GM12878 (cell line): ENCODE data around the gene FAM177B. TPM values are rescaled to one million over a fixed set of nuclear protein-coding genes. Genes with fewer than 3 reads are reported as not detected.

ENCODE experiments used
- BACH1 ChIP-seq: fragments of 450-650 bp; IDR thresholded peaks from 2 replicates; pipeline ENCODE4 v1.6.1; 2017; ENCODE audit warnings: mild to moderate bottlenecking, borderline replicate concordance
- CBX5 ChIP-seq: sonication (generic); IDR thresholded peaks from 2 replicates; pipeline ENCODE4 v1.6.1; 2016; ENCODE audit warnings: low read depth, moderate library complexity, mild to moderate bottlenecking, inconsistent platforms
- EP300 ChIP-seq, 2 experiments: fragments of 150-350 bp in 1 of 2; IDR thresholded peaks; 2 replicates each; pipeline ENCODE4 v1.6.1; 2011 to 2012; ENCODE audit warnings: low read depth in 2 of 2, low read length in 2 of 2, borderline replicate concordance in 1 of 2, improper control_type of control experiment in 1 of 2, inconsistent platforms in 1 of 2; ENCODE audit not compliant: control insufficient read depth in 1 of 2
- ESRRA ChIP-seq: IDR thresholded peaks from 2 replicates; pipeline ENCODE4 v1.6.1; 2012; ENCODE audit warnings: mild to moderate bottlenecking, low read length, improper control_type of control experiment
- EZH2 ChIP-seq: IDR thresholded peaks from 2 replicates; pipeline ENCODE4 v1.6.1; 2012; ENCODE audit warnings: low read depth, mild to moderate bottlenecking, control low read depth, inconsistent platforms, low read length, borderline replicate concordance; ENCODE audit not compliant: control insufficient read depth
- IRF4 ChIP-seq: IDR thresholded peaks from 2 replicates; pipeline ENCODE4 v1.6.1; 2011; ENCODE audit warnings: low read depth, low read length
- MEF2A ChIP-seq: IDR thresholded peaks from 2 replicates; pipeline ENCODE4 v1.6.1; 2011; ENCODE audit warnings: low read depth, mild to moderate bottlenecking, low read length, moderate library complexity; ENCODE audit not compliant: insufficient read depth
- MEF2B ChIP-seq: fragments of 450-650 bp; IDR thresholded peaks from 2 replicates; pipeline ENCODE4 v1.6.1; 2018; ENCODE audit warnings: mild to moderate bottlenecking, moderate library complexity; ENCODE audit not compliant: partially characterized antibody, poor library complexity, severe bottlenecking
- MTA2 ChIP-seq: fragments of 450-650 bp; IDR thresholded peaks from 2 replicates; pipeline ENCODE4 v1.6.1; 2016; ENCODE audit warnings: low read depth, mild to moderate bottlenecking, moderate library complexity
- NFIC ChIP-seq: IDR thresholded peaks from 2 replicates; pipeline ENCODE4 v1.6.1; 2012; ENCODE audit warnings: low read depth, mild to moderate bottlenecking, inconsistent platforms, low read length, moderate library complexity
- NFYA ChIP-seq: IDR thresholded peaks from 2 replicates; pipeline ENCODE4 v1.6.1; 2011; ENCODE audit warnings: low read depth, mild to moderate bottlenecking, low read length, improper control_type of control experiment, borderline replicate concordance
- POLR2A ChIP-seq: IDR thresholded peaks from 2 replicates; pipeline ENCODE4 v1.6.1; 2011; ENCODE audit warnings: low read depth, mild to moderate bottlenecking, low read length
- RAD21 ChIP-seq: IDR thresholded peaks from 2 replicates; pipeline ENCODE4 v1.6.1; 2011; ENCODE audit warnings: mild to moderate bottlenecking, low read depth, low read length, moderate library complexity; ENCODE audit not compliant: insufficient read depth
- RUNX3 ChIP-seq: IDR thresholded peaks from 2 replicates; pipeline ENCODE4 v1.6.1; 2012; ENCODE audit warnings: low read length, inconsistent platforms
- SIN3A ChIP-seq: IDR thresholded peaks from 2 replicates; pipeline ENCODE4 v1.6.1; 2012; ENCODE audit warnings: low read depth, low read length, improper control_type of control experiment
- SMAD5 ChIP-seq: IDR thresholded peaks from 2 replicates; pipeline ENCODE4 v1.6.1; 2016; ENCODE audit warnings: antibody characterized with exemption, low read depth
- SPI1 ChIP-seq: IDR thresholded peaks from 2 replicates; pipeline ENCODE4 v1.6.1; 2011; ENCODE audit warnings: low read depth, mild to moderate bottlenecking, low read length, moderate library complexity, borderline replicate concordance; ENCODE audit not compliant: insufficient read depth
- SUPT20H ChIP-seq: IDR thresholded peaks from 2 replicates; pipeline ENCODE4 v1.6.1; 2011; ENCODE audit warnings: low read depth, mild to moderate bottlenecking, low read length, moderate library complexity, borderline replicate concordance; ENCODE audit not compliant: control insufficient read depth
- TBL1XR1 ChIP-seq: IDR thresholded peaks from 2 replicates; pipeline ENCODE4 v1.6.1; 2012; ENCODE audit warnings: low read depth, low read length, improper control_type of control experiment
- ZNF274 ChIP-seq: IDR thresholded peaks from one replicate; pipeline ENCODE4 v1.8.0; 2011; ENCODE audit not compliant: insufficient read length, insufficient read depth
- polyA plus RNA-seq, 11 experiments: library from polyadenylated mRNA; depleted of rRNA in 4 of 11; unstranded in 6 of 11; stranded (reverse) in 5 of 11; fragments of >200 nt; fragmentation: Nextera tagmentation in 4 of 11; fragmentation: Illumina TruSeq in 1 of 11; extraction: Ambion mirVana in 4 of 11; extraction: Trizol in 1 of 11; gene quantifications; 1 replicate in 1 of 11; 2 replicates in 10 of 11; pipeline versions ENCODE4 v1.2.1 to v1.2.3, GENCODE V29; 2011 to 2016; ENCODE audit warnings: inconsistent platforms in 2 of 11, missing spikeins in 2 of 11, low read depth in 1 of 11
- total RNA-seq, 4 experiments: library from RNA; depleted of rRNA in 3 of 4; stranded (reverse); fragments of >200 nt in 3 of 4; fragmentation: Illumina TruSeq in 1 of 4; extraction: Trizol in 1 of 4; gene quantifications; 2 replicates each; pipeline versions ENCODE4 v1.2.1 to v1.2.3, GENCODE V29; 2013 to 2021
- TF ChIP-seq, protein P1 (sequence below): IDR thresholded peaks from 2 replicates; pipeline ENCODE4 v1.6.1; 2012; ENCODE audit warnings: low read length, inconsistent platforms
- TF ChIP-seq, protein P2 (sequence below): IDR thresholded peaks from 2 replicates; pipeline ENCODE4 v1.6.1; 2012; ENCODE audit warnings: low read depth, low read length, improper control_type of control experiment
- TF ChIP-seq, protein P3 (sequence below): fragments of 450-650 bp; IDR thresholded peaks from 2 replicates; pipeline ENCODE4 v1.6.1; 2017; ENCODE audit warnings: mild to moderate bottlenecking
- TF ChIP-seq, protein P4 (sequence below): fragments of 450-650 bp; conservative IDR thresholded peaks from 2 replicates; pipeline ENCODE4 v1.6.1; 2017; ENCODE audit warnings: mild to moderate bottlenecking, moderate library complexity

The FAM177B gene
- total and polyA plus RNA-seq, 10 of the 15 experiments (the other 5 are each of a cell fraction or from before 2014, with no cell fraction given), result 0.06 TPM; not detected in 9

DNA sequence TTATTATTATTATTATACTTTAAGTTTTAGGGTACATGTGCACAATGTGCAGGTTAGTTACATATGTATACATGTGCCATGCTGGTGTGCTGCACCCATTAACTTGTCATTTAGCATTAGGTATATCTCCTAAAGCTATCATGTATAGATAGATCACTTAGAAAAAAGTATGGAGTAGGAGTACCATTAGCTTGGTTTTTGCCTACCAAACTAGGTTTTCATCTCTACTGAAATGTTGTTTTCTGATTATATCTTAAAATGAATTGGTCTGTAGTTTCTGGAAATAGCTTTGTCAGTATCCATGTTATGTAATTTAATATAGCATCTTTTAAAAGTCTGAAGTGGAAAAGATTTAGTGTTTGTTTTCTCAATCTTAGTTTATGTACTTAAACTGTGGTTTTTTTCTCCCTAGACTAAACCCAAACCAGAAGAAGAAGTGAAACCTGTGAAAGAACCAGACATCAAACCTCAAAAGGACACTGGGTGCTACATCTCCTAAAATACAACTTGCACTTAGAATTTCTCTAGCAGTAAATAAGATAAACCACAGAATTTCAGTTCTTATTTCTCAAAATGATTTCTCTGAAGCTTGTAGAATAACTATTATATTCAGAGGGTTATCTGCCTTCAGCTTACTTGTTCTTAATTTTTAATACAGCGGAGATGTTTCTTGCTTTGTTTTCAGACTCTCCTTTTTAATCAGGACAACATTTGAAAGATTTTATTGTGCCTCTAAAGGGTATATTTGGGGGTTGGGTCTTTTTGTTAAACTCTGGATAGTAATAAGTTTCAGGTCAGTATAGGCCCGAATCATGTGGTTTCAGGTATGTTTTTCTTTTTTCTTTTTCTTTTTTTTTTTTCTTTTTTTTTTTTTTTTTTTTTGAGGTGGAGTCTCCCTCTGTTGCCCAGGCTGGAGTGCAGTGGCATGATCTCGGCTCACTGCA lies 4.5 kb upstream of the FAM177B start (continued):
- TF ChIP-seq, protein P1, sequence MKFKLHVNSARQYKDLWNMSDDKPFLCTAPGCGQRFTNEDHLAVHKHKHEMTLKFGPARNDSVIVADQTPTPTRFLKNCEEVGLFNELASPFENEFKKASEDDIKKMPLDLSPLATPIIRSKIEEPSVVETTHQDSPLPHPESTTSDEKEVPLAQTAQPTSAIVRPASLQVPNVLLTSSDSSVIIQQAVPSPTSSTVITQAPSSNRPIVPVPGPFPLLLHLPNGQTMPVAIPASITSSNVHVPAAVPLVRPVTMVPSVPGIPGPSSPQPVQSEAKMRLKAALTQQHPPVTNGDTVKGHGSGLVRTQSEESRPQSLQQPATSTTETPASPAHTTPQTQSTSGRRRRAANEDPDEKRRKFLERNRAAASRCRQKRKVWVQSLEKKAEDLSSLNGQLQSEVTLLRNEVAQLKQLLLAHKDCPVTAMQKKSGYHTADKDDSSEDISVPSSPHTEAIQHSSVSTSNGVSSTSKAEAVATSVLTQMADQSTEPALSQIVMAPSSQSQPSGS, result peak; percentile 92
- TF ChIP-seq, protein P2, sequence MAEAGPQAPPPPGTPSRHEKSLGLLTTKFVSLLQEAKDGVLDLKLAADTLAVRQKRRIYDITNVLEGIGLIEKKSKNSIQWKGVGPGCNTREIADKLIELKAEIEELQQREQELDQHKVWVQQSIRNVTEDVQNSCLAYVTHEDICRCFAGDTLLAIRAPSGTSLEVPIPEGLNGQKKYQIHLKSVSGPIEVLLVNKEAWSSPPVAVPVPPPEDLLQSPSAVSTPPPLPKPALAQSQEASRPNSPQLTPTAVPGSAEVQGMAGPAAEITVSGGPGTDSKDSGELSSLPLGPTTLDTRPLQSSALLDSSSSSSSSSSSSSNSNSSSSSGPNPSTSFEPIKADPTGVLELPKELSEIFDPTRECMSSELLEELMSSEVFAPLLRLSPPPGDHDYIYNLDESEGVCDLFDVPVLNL, result no peak
- TF ChIP-seq NFYA (no peak), IRF4 (peak; percentile 92), MEF2B (peak; percentile 91), EP300 (IDR thresholded peaks at IDR 0.05; ENCODE audit: borderline replicate concordance in 1 of 2, control insufficient read depth in 1 of 2, low read depth in 2 of 2, low read length in 2 of 2) (peak; percentile 74 to 93; a peak in 3 of 4 replicates), CBX5 (0 out of 2 replicates have a peak, but pooled peaks have one; percentile 60), SUPT20H (no peak), ESRRA (no peak), TBL1XR1 (peak; percentile 96), POLR2A (no peak), BACH1 (peak; percentile 41; the same call in 1 of the 2 replicates), SPI1 (peak; percentile 99), MTA2 (peak; percentile 93), MEF2A (peak; percentile 93), ZNF274 (no peak), RAD21 (no peak), NFIC (peak; percentile 99), RUNX3 (peak; percentile 100), SIN3A (no peak), EZH2 (0 out of 2 replicates have a peak, but pooled peaks have one; percentile 37), SMAD5 (no peak)
- TF ChIP-seq, protein P3, sequence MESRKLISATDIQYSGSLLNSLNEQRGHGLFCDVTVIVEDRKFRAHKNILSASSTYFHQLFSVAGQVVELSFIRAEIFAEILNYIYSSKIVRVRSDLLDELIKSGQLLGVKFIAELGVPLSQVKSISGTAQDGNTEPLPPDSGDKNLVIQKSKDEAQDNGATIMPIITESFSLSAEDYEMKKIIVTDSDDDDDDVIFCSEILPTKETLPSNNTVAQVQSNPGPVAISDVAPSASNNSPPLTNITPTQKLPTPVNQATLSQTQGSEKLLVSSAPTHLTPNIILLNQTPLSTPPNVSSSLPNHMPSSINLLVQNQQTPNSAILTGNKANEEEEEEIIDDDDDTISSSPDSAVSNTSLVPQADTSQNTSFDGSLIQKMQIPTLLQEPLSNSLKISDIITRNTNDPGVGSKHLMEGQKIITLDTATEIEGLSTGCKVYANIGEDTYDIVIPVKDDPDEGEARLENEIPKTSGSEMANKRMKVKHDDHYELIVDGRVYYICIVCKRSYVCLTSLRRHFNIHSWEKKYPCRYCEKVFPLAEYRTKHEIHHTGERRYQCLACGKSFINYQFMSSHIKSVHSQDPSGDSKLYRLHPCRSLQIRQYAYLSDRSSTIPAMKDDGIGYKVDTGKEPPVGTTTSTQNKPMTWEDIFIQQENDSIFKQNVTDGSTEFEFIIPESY, result no peak
- TF ChIP-seq, protein P4, sequence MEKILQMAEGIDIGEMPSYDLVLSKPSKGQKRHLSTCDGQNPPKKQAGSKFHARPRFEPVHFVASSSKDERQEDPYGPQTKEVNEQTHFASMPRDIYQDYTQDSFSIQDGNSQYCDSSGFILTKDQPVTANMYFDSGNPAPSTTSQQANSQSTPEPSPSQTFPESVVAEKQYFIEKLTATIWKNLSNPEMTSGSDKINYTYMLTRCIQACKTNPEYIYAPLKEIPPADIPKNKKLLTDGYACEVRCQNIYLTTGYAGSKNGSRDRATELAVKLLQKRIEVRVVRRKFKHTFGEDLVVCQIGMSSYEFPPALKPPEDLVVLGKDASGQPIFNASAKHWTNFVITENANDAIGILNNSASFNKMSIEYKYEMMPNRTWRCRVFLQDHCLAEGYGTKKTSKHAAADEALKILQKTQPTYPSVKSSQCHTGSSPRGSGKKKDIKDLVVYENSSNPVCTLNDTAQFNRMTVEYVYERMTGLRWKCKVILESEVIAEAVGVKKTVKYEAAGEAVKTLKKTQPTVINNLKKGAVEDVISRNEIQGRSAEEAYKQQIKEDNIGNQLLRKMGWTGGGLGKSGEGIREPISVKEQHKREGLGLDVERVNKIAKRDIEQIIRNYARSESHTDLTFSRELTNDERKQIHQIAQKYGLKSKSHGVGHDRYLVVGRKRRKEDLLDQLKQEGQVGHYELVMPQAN, result no peak
